Endothelial cell of umbilical vein (primary cell): ENCODE results near the gene PSMB7. TPM values are rescaled to one million over a fixed set of nuclear protein-coding genes. Genes with fewer than 3 reads are reported as not detected.

Experiments used
- BruUV-seq: library from RNA; stranded (reverse); fragments of 400-500 nt; replicated peaks from 2 replicates; lab custom pipeline; 2021; lab: Mats Ljungman, UMichigan
- CTCF ChIA-PET: fragments of 300-600, 350-600 bp; sonication (Branson Sonifier 250); formaldehyde crosslinking; loops from one replicate; lab custom pipeline; 2021; ENCODE audit warnings: antibody characterized with exemption, inconsistent platforms; lab: Charles Lee
- POLR2A ChIA-PET: fragments of 300-600, 350-600 bp; sonication (Branson Sonifier 250); formaldehyde crosslinking; loops from one replicate; lab custom pipeline; 2021; ENCODE audit warnings: antibody characterized with exemption, inconsistent platforms; lab: Charles Lee
- DNase-seq: peaks from one replicate; pipeline ENCODE4 v3.0.0-alpha.2; 2011; ENCODE audit warnings: low read depth, low spot score
- FAIRE-seq: peaks from 2 replicates; lab custom pipeline; 2011; peaks lifted over from hg19 to GRCh38; lab: Jason Lieb, UNC
- H2AFZ ChIP-seq: 2 replicates; pipeline ENCODE4 v1.6.0; 2012; ENCODE audit warnings: low read depth, low read length, control low read depth, inconsistent platforms
- H3K27ac ChIP-seq: 2 replicates; pipeline ENCODE4 v1.5.1; 2011; ENCODE audit warnings: low read depth, mild to moderate bottlenecking, control low read depth, low read length, moderate library complexity; ENCODE audit not compliant: insufficient read depth
- H3K27me3 ChIP-seq, 2 experiments: 2 replicates each; pipeline versions ENCODE4 v1.6.0 to v1.6.1; 2011; ENCODE audit warnings: low read length in 2 of 2, mixed read lengths in 1 of 2; ENCODE audit not compliant: control insufficient read depth in 2 of 2, insufficient read depth in 2 of 2
- H3K36me3 ChIP-seq, 2 experiments: 2 replicates in 1 of 2; 3 replicates in 1 of 2; pipeline ENCODE4 v1.5.1; 2011; ENCODE audit warnings: low read length in 2 of 2, mild to moderate bottlenecking in 1 of 2, moderate library complexity in 1 of 2; ENCODE audit not compliant: control insufficient read depth in 2 of 2, insufficient read depth in 2 of 2; ENCODE audit errors: extremely low read depth in 1 of 2
- H3K4me1 ChIP-seq: 3 replicates; pipeline ENCODE4 v1.5.1; 2011; ENCODE audit warnings: mild to moderate bottlenecking, low read length; ENCODE audit not compliant: control insufficient read depth, insufficient read depth; ENCODE audit errors: extremely low read depth
- H3K4me2 ChIP-seq: 2 replicates; pipeline ENCODE4 v1.6.1; 2011; ENCODE audit warnings: low read length, control low read depth, mixed read lengths; ENCODE audit not compliant: insufficient read depth
- H3K4me3 ChIP-seq, 3 experiments: fragments of 200-600 bp in 1 of 3; sonication (generic), shearing (Covaris generic) in 1 of 3; replicated peaks in 1 of 3; 2 replicates each; pipeline ENCODE4 v1.5.1; 2011 to 2016; ENCODE audit warnings: control low read depth in 3 of 3, low read length in 3 of 3, mild to moderate bottlenecking in 2 of 3, inconsistent platforms in 1 of 3, low read depth in 1 of 3, moderate library complexity in 1 of 3; ENCODE audit not compliant: insufficient read depth in 1 of 3
- H3K79me2 ChIP-seq: 2 replicates; pipeline ENCODE4 v1.6.0; 2012; ENCODE audit warnings: low read length, inconsistent platforms; ENCODE audit not compliant: control insufficient read depth, insufficient read depth
- H3K9ac ChIP-seq: replicated peaks from 2 replicates; pipeline ENCODE3; 2011; ENCODE audit warnings: low read length, control low read depth; ENCODE audit not compliant: insufficient read depth; ENCODE audit errors: extremely low read depth
- H3K9me1 ChIP-seq: replicated peaks from 3 replicates; pipeline ENCODE4 v1.6.0; 2011; ENCODE audit warnings: mild to moderate bottlenecking, low read length; ENCODE audit not compliant: control insufficient read depth, insufficient read depth; ENCODE audit errors: extremely low read depth
- H3K9me3 ChIP-seq: replicated peaks from 2 replicates; pipeline ENCODE4 v1.5.1; 2012; ENCODE audit warnings: low read length, inconsistent platforms; ENCODE audit not compliant: control insufficient read depth, insufficient read depth
- H4K20me1 ChIP-seq: replicated peaks from 2 replicates; pipeline ENCODE3; 2011; ENCODE audit warnings: mild to moderate bottlenecking, low read length; ENCODE audit not compliant: control insufficient read depth, insufficient read depth; ENCODE audit errors: extremely low read depth
- CTCF ChIP-seq, 2 donors: IDR thresholded peaks; 1 replicate in 1 of 2; 2 replicates in 1 of 2; pipeline ENCODE4 v1.5.1; 2011; ENCODE audit warnings: low read length in 2 of 2, mild to moderate bottlenecking in 2 of 2, moderate library complexity in 2 of 2, control low read depth in 1 of 2, inconsistent platforms in 1 of 2, low read depth in 1 of 2; ENCODE audit not compliant: insufficient read depth in 1 of 2; ENCODE audit errors: extremely low read depth in 1 of 2
- FOS ChIP-seq: IDR thresholded peaks from 2 replicates; pipeline ENCODE4 v1.6.1; 2011; ENCODE audit warnings: mild to moderate bottlenecking, low read length, moderate library complexity, borderline replicate concordance; ENCODE audit not compliant: insufficient read depth
- GATA2 ChIP-seq: IDR thresholded peaks from 2 replicates; pipeline ENCODE4 v1.7.0; 2011; ENCODE audit warnings: low read depth, mild to moderate bottlenecking, moderate library complexity, mixed read lengths, low read length; ENCODE audit not compliant: insufficient read length, insufficient read depth
- JUN ChIP-seq: IDR thresholded peaks from 2 replicates; pipeline ENCODE4 v1.6.1; 2011; ENCODE audit warnings: borderline replicate concordance, low read depth; ENCODE audit not compliant: insufficient read length, insufficient read depth
- MAX ChIP-seq: IDR thresholded peaks from 2 replicates; pipeline ENCODE4 v1.6.1; 2011; ENCODE audit not compliant: insufficient read depth, insufficient read length
- MYC ChIP-seq: IDR thresholded peaks from one replicate; pipeline ENCODE4 v1.6.1; 2011; ENCODE audit warnings: mild to moderate bottlenecking, low read depth, low read length
- POLR2A ChIP-seq: IDR thresholded peaks from 2 replicates; pipeline ENCODE4 v1.6.1; 2012; ENCODE audit warnings: low read depth, mild to moderate bottlenecking, control low read depth, low read length
- POLR2AphosphoS5 ChIP-seq: IDR thresholded peaks from 2 replicates; pipeline ENCODE4 v1.6.1; 2012; ENCODE audit warnings: low read depth, mild to moderate bottlenecking, control low read depth, low read length, moderate library complexity; ENCODE audit not compliant: insufficient read depth
- dilution Hi-C: fragments of 300-500 bp; cut with MboI; formaldehyde crosslinking; loops from one replicate; pipeline ENCODE4 v1.15.0; 2019; ENCODE audit warnings: low sequenced_read_pairs; ENCODE audit not compliant: extremely low pct_ligation_motif_present
- intact Hi-C: fragments of 100-400 bp; cut with micrococcal nuclease; formaldehyde crosslinking; loops from one replicate; pipeline ENCODE4 v1.10.0; 2022
- polyA plus RNA-seq, 4 experiments: library from polyadenylated mRNA; depleted of rRNA in 3 of 4; stranded (reverse) in 3 of 4; unstranded in 1 of 4; fragments of >200 nt; gene quantifications; 2 replicates each; pipeline versions ENCODE4 v1.2.1 to v1.2.3, GENCODE V29; 2011 to 2012; ENCODE audit warnings: missing spikeins in 1 of 4
- total RNA-seq: library from RNA; stranded (reverse); gene quantifications from 2 replicates; pipeline ENCODE4 v1.2.3, GENCODE V29; 2021

Gene PSMB7
- total and polyA plus RNA-seq, 2 donors (not counting 3 experiments of a cell fraction or from before 2014, with no cell fraction given): 227 to 366 TPM

GRCh38 chr9:124334568-124335319 is 80.5 kb downstream of the PSMB7 start:
- H3K27me3 ChIP-seq: no peaks in the 10 kb centered on the region
- no peak overlapping the region for H3K9ac ChIP-seq
- DNase-seq (no peak), FAIRE-seq (no peak)
- H3K27ac ChIP-seq: no peak overlapping the region
- no peak overlapping the region for H3K4me3 ChIP-seq
- CTCF ChIA-PET: no interaction called here
- H3K4me2 ChIP-seq: no peak overlapping the region
- no TSS peak for BruUV-seq
- H3K36me3 ChIP-seq: peaks cover 8 to 36% of the 10 kb centered on the region in 2 experiments
- H3K9me1 ChIP-seq: no peaks in the 10 kb centered on the region
- H3K79me2 ChIP-seq: no peaks in the 10 kb centered on the region
- H3K4me1 ChIP-seq: no peaks in the 10 kb centered on the region
- H3K9me3 ChIP-seq: no peaks in the 10 kb centered on the region
- TF ChIP-seq POLR2AphosphoS5 (peak; percentile 20), MAX (no peak)
- POLR2A ChIA-PET: no interaction called here
- intact Hi-C loops (no loop called here), dilution Hi-C loops (no loop called here)
- no peaks in the 10 kb centered on the region for H4K20me1 ChIP-seq
- H2AFZ ChIP-seq: no peak overlapping the region

- dilution Hi-C loops: no loop called here
- intact Hi-C loops: no loop called here
- H3K4me1 ChIP-seq: no peaks in the 10 kb centered on the region
- ChIA-PET POLR2A (no interaction called here), CTCF (interaction anchor here (1.7 kb wide), 1 partner anchor 206 kb away, joined by 5 read pairs; no protein-coding TSS in a partner anchor)
- no peak overlapping the region for H3K27ac ChIP-seq
- BruUV-seq: no TSS peak
- no peak overlapping the region for H3K9ac ChIP-seq
- H4K20me1 ChIP-seq: no peaks in the 10 kb centered on the region
- no peaks in the 10 kb centered on the region for H3K27me3 ChIP-seq
- peaks cover 8 to 41% of the 10 kb centered on the region in 2 experiments for H3K36me3 ChIP-seq
- DNase-seq: no peak
- no peak overlapping the region for H3K4me3 ChIP-seq
- H2AFZ ChIP-seq: no peak overlapping the region
- FAIRE-seq: no peak
- TF ChIP-seq CTCF (IDR thresholded peaks at IDR 0.05; ENCODE audit: extremely low read depth in 1 of 2, insufficient read depth in 1 of 2, low read depth in 1 of 2, low read length in 2 of 2): no peak
- TF ChIP-seq POLR2A: no peak
- no peak for TF ChIP-seq GATA2
- no peak for TF ChIP-seq FOS
- TF ChIP-seq MYC: no peak
- TF ChIP-seq JUN: no peak
- H3K9me1 ChIP-seq: no peaks in the 10 kb centered on the region
- no peak overlapping the region for H3K4me2 ChIP-seq
- no peaks in the 10 kb centered on the region for H3K79me2 ChIP-seq
- no peaks in the 10 kb centered on the region for H3K9me3 ChIP-seq
Observed at GRCh38 chr9:124333203-124333579, 82.1 kb downstream of the PSMB7 start.
